ENCODE measurements around the gene NACC2.

GRCh38 chr9:136024696-136025316 lies 70.3 kb downstream of the NACC2 start:
- TF ChIP-seq CTCF (conservative IDR thresholded peaks at IDR 0.05 in 1 of 2, IDR thresholded peaks at IDR 0.05 in 1 of 2; ENCODE audit: low read depth in 1 of 2, low read length in 2 of 2) (no peak), EZH2 (IDR thresholded peaks at IDR 0.05; ENCODE audit: low read length, missing control alignments) (no peak)

Measured in fibroblast of lung (primary cell).